Upper lobe of left lung (tissue), 4 donors: ENCODE results near the gene ATG5.

Experiments
- POLR2AphosphoS5 ChIP-seq, 2 donors: sonication (generic); formaldehyde crosslinking; IDR thresholded peaks; one replicate each; pipeline ENCODE4 v1.5.1; 2017; ENCODE audit warnings: antibody characterized with exemption in 2 of 2
- TF ChIP-seq, protein P1 (sequence below), 6 experiments: fragments of 450-650 bp in 4 of 6; fragments of 200-600 bp in 2 of 6; sonication (generic) in 2 of 6; IDR thresholded peaks; one replicate each; pipeline ENCODE4 v1.5.1; 2016 to 2019; ENCODE audit warnings: antibody characterized with exemption in 6 of 6

DNA sequence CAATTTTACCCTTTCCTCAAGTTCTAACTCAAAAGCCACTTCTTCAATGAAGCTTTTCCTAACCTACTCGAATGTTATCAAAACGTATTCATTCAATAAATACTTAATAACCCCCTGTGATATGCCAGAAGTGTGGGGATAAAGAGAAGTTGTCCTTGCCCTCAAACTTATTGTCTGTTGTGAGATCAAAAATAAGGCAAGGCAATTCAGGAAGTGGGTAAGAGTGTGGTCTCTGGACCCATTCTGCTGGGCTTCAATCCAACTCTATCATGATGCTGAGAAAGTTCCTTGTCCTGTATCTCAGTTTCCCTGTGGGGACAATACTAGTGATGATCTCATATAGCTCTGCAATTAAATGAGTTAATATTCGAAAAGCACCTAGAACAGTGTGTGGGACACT, 146.7 kb downstream of the ATG5 start:
- TF ChIP-seq, protein P1, sequence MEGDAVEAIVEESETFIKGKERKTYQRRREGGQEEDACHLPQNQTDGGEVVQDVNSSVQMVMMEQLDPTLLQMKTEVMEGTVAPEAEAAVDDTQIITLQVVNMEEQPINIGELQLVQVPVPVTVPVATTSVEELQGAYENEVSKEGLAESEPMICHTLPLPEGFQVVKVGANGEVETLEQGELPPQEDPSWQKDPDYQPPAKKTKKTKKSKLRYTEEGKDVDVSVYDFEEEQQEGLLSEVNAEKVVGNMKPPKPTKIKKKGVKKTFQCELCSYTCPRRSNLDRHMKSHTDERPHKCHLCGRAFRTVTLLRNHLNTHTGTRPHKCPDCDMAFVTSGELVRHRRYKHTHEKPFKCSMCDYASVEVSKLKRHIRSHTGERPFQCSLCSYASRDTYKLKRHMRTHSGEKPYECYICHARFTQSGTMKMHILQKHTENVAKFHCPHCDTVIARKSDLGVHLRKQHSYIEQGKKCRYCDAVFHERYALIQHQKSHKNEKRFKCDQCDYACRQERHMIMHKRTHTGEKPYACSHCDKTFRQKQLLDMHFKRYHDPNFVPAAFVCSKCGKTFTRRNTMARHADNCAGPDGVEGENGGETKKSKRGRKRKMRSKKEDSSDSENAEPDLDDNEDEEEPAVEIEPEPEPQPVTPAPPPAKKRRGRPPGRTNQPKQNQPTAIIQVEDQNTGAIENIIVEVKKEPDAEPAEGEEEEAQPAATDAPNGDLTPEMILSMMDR (IDR thresholded peaks at IDR 0.05) = no peak
- TF ChIP-seq POLR2AphosphoS5 (IDR thresholded peaks at IDR 0.05) = no peak
